MM.1S (cell line): ENCODE measurements around the gene JSRP1.

ENCODE experiments used
- DNase-seq: peaks from one replicate; pipeline ENCODE4 v3.0.0-alpha.2; 2015
- H2AFZ ChIP-seq: fragments of 300-600 bp; sonication (generic); 2 replicates; pipeline ENCODE4 v1.6.0; 2016; ENCODE audit warnings: antibody characterized with exemption, low read length
- H3F3A ChIP-seq: fragments of 300-600 bp; sonication (generic); 2 replicates; pipeline ENCODE4 v1.6.1; 2016; ENCODE audit warnings: mild to moderate bottlenecking, antibody characterized with exemption, low read length, moderate library complexity, mixed read lengths; ENCODE audit not compliant: insufficient read depth
- H3K27ac ChIP-seq: fragments of 300-600 bp; sonication (generic); 2 replicates; pipeline ENCODE4 v1.5.1; 2016; ENCODE audit warnings: mild to moderate bottlenecking, low read length
- H3K27me3 ChIP-seq: fragments of 300-600 bp; sonication (generic); replicated peaks from 2 replicates; pipeline ENCODE4 v1.6.0; 2016; ENCODE audit warnings: low read length; ENCODE audit not compliant: insufficient read depth
- H3K36me3 ChIP-seq: fragments of 300-600 bp; sonication (generic); replicated peaks from 2 replicates; pipeline ENCODE4 v1.6.1; 2016; ENCODE audit warnings: mild to moderate bottlenecking, low read length, mixed read lengths; ENCODE audit not compliant: insufficient read depth
- H3K4me1 ChIP-seq: fragments of 300-600 bp; sonication (generic); 2 replicates; pipeline ENCODE4 v1.6.1; 2016; ENCODE audit warnings: low read length, mixed read lengths
- H3K4me2 ChIP-seq: fragments of 300-600 bp; sonication (generic); 2 replicates; pipeline ENCODE4 v1.6.0; 2016; ENCODE audit warnings: low read depth, low read length
- H3K4me3 ChIP-seq: fragments of 300-600 bp; sonication (generic); 2 replicates; pipeline ENCODE4 v1.5.1; 2016; ENCODE audit warnings: low read length, mixed read lengths
- H3K79me2 ChIP-seq: fragments of 300-600 bp; sonication (generic); 2 replicates; pipeline ENCODE4 v1.6.1; 2016; ENCODE audit warnings: mixed run types, low read length, mixed read lengths
- H3K9ac ChIP-seq: fragments of 300-600 bp; sonication (generic); 2 replicates; pipeline ENCODE4 v1.6.1; 2016; ENCODE audit warnings: low read length, mixed read lengths
- H3K9me2 ChIP-seq: fragments of 300-600 bp; sonication (generic); replicated peaks from 2 replicates; pipeline ENCODE4 v1.6.1; 2016; ENCODE audit warnings: mild to moderate bottlenecking, low read length, mixed read lengths; ENCODE audit not compliant: insufficient read depth
- H3K9me3 ChIP-seq: fragments of 300-600 bp; sonication (generic); replicated peaks from 2 replicates; pipeline ENCODE4 v1.6.1; 2016; ENCODE audit warnings: mild to moderate bottlenecking, low read length, mixed read lengths; ENCODE audit not compliant: insufficient read depth
- H4K20me1 ChIP-seq: fragments of 300-600 bp; sonication (generic); 2 replicates; pipeline ENCODE4 v1.6.1; 2016; ENCODE audit warnings: mild to moderate bottlenecking, low read length, moderate library complexity, mixed read lengths; ENCODE audit not compliant: insufficient read depth
- CTCF ChIP-seq: fragments of 300-600 bp; sonication (generic); IDR thresholded peaks from 2 replicates; pipeline ENCODE4 v1.5.1; 2016; ENCODE audit warnings: antibody characterized with exemption, low read length, mixed read lengths
- EZH2 ChIP-seq: fragments of 300-600 bp; sonication (generic); optimal IDR thresholded peaks from 2 replicates; pipeline ENCODE3; 2017; ENCODE audit warnings: low read depth, mild to moderate bottlenecking, antibody characterized with exemption, low read length, mixed read lengths
- EZH2phosphoT487 ChIP-seq: fragments of 300-600 bp; sonication (generic); IDR thresholded peaks from 2 replicates; pipeline ENCODE4 v1.6.1; 2018; ENCODE audit warnings: antibody characterized with exemption, low read length

JSRP1 gene

GRCh38 chr19:2236314-2237050 lies 19.7 kb downstream of the JSRP1 start, which contains the start of the genes PLEKHJ1 and SF3A2:
Gene PLEKHJ1, minus strand, starts transcription at chr19:2236329. Its CDS starts 81 bp downstream, at chr19:2236248.
Gene SF3A2, plus strand, starts transcription at chr19:2236824. Its CDS starts 6,595 bp downstream, at chr19:2243419.
- peaks cover 20% of the 10 kb centered on the region; the same call in 1 of the 2 replicates for H3K4me1 ChIP-seq
- H3F3A ChIP-seq = peaks cover 45% of the 10 kb centered on the region
- peak; percentile 100 for TF ChIP-seq CTCF
- no peak for TF ChIP-seq EZH2
- no peak for TF ChIP-seq EZH2phosphoT487
- peak within 1 kb of the TSS; percentile 92 for H3K9ac ChIP-seq
- H3K9me2 ChIP-seq = no peaks in the 10 kb centered on the region
- no peaks in the 10 kb centered on the region for H3K27me3 ChIP-seq
- H3K4me2 ChIP-seq = peak within 1 kb of the TSS; percentile 83
- peaks cover 95% of the 10 kb centered on the region for H3K79me2 ChIP-seq
- peak within 1 kb of the TSS; percentile 89 for H3K4me3 ChIP-seq
- peaks cover 28% of the 10 kb centered on the region for H4K20me1 ChIP-seq
- H3K36me3 ChIP-seq = 0 out of 2 replicates have a peak, but pooled peaks cover 3% of the 10 kb centered on the region
- DNase-seq = peak; percentile 99
- H3K27ac ChIP-seq = peak within 1 kb of the TSS; percentile 83
- H2AFZ ChIP-seq = peak within 1 kb of the TSS; percentile 47
- H3K9me3 ChIP-seq = no peaks in the 10 kb centered on the region

GRCh38 chr19:2236064-2236313 lies 20.2 kb downstream of the JSRP1 start:
- H3K36me3 ChIP-seq = 0 out of 2 replicates have a peak, but pooled peaks cover 3% of the 10 kb centered on the region
- no peak for DNase-seq
- peaks cover 95% of the 10 kb centered on the region for H3K79me2 ChIP-seq
- peak overlapping the region; percentile 36; the same call in 1 of the 2 replicates for H3K27ac ChIP-seq
- peaks cover 48% of the 10 kb centered on the region for H3F3A ChIP-seq
- H3K9ac ChIP-seq = peak overlapping the region; percentile 92
- no peak overlapping the region for H2AFZ ChIP-seq
- no peak for TF ChIP-seq CTCF
- TF ChIP-seq EZH2 = no peak
- no peak for TF ChIP-seq EZH2phosphoT487
- H3K4me1 ChIP-seq = peaks cover 20% of the 10 kb centered on the region; the same call in 1 of the 2 replicates
- no peak overlapping the region; the same call in 1 of the 2 replicates for H3K4me2 ChIP-seq
- H3K4me3 ChIP-seq = peak overlapping the region; percentile 89
- peaks cover 27% of the 10 kb centered on the region for H4K20me1 ChIP-seq
- H3K9me3 ChIP-seq = no peaks in the 10 kb centered on the region
- H3K9me2 ChIP-seq = no peaks in the 10 kb centered on the region
- H3K27me3 ChIP-seq = no peaks in the 10 kb centered on the region

- H3K9me3 ChIP-seq = no peaks in the 10 kb centered on the region
- H3K27me3 ChIP-seq = no peaks in the 10 kb centered on the region
- peaks cover 94% of the 10 kb centered on the region for H3K79me2 ChIP-seq
- peaks cover 16% of the 10 kb centered on the region; the same call in 1 of the 2 replicates for H3K4me1 ChIP-seq
- H3F3A ChIP-seq = peaks cover 52% of the 10 kb centered on the region
- H4K20me1 ChIP-seq = peaks cover 22% of the 10 kb centered on the region
- peak overlapping the region; percentile 89 for H3K4me3 ChIP-seq
- TF ChIP-seq EZH2 = no peak
- no peak for TF ChIP-seq CTCF
- no peak for TF ChIP-seq EZH2phosphoT487
- H3K9ac ChIP-seq = peak overlapping the region; percentile 92
- H3K36me3 ChIP-seq = 0 out of 2 replicates have a peak, but pooled peaks cover 3% of the 10 kb centered on the region
- H3K27ac ChIP-seq = peak overlapping the region; percentile 36; the same call in 1 of the 2 replicates
- H2AFZ ChIP-seq = 0 out of 2 replicates have a peak overlapping the region, but pooled peaks have one; percentile 13
- H3K9me2 ChIP-seq = no peaks in the 10 kb centered on the region
- DNase-seq = peak; percentile 44
- peak overlapping the region; percentile 83 for H3K4me2 ChIP-seq
Measured at GRCh38 chr19:2235381-2236063, 20.7 kb downstream of the JSRP1 start.
